GM12878 (cell line): Measurements from ENCODE around the gene BANP. TPM values are rescaled to one million over a fixed set of nuclear protein-coding genes. Genes with fewer than 3 reads are reported as not detected.
"Not testable (repeated sequence)": the region's sequence is repeated elsewhere in the genome, so short reads cannot be mapped to it uniquely, and the experiment has no call there.

Experiments
- ATAC-seq: fragments of 200-7000 bp; cut with Tn5 transposase; 3 replicates; pipeline ENCODE4 v1.9.1; 2020; ENCODE audit warnings: mild to moderate bottlenecking, moderate library complexity
- BruUV-seq: library from RNA; stranded (reverse); fragments of 400-500 nt; replicated peaks from 2 replicates; lab custom pipeline; 2021; lab: Mats Ljungman, UMichigan
- CTCF ChIA-PET: fragments of 300-600 bp; sonication (Branson Sonifier 250); formaldehyde crosslinking; extraction: SDS; loops from one replicate; lab custom pipeline; 2021; ENCODE audit warnings: inconsistent platforms; lab: Yijun Ruan, JAX
- POLR2A ChIA-PET: fragments of 350-600 bp; formaldehyde crosslinking; extraction: SDS; loops from one replicate; lab custom pipeline; 2021; ENCODE audit warnings: inconsistent platforms; lab: Charles Lee
- RAD21 ChIA-PET: fragments of 300-600 bp; sonication (Branson Sonifier 250); formaldehyde crosslinking; loops from one replicate; lab custom pipeline; 2023; ENCODE audit warnings: antibody characterized with exemption; ENCODE audit not compliant: unreplicated experiment; lab: Charles Lee
- SMC1A ChIA-PET: fragments of 300-600 bp; sonication (Branson Sonifier 250); formaldehyde crosslinking; loops from one replicate; lab custom pipeline; 2023; ENCODE audit not compliant: unreplicated experiment, uncharacterized antibody; lab: Charles Lee
- DNase-seq: peaks from one replicate; pipeline ENCODE4 v3.0.0-alpha.2; 2011; ENCODE audit warnings: low read depth, low spot score
- FAIRE-seq: peaks from 3 replicates; lab custom pipeline; 2011; peaks lifted over from hg19 to GRCh38; lab: Jason Lieb, UNC
- H2AFZ ChIP-seq: 2 replicates; pipeline ENCODE4 v1.6.0; 2011; ENCODE audit warnings: low read depth, low read length, control low read depth; ENCODE audit not compliant: control insufficient read depth
- H3K27ac ChIP-seq: 2 replicates; pipeline ENCODE4 v1.5.1; 2011; ENCODE audit warnings: control low read depth; ENCODE audit not compliant: control insufficient read depth, insufficient read depth
- H3K27me3 ChIP-seq, 2 experiments: replicated peaks in 1 of 2; 2 replicates each; pipeline versions ENCODE4 v1.6.0 to v1.6.1; 2011; ENCODE audit warnings: low read length in 1 of 2; ENCODE audit not compliant: control insufficient read depth in 2 of 2, insufficient read depth in 2 of 2
- H3K36me3 ChIP-seq, 2 experiments: 2 replicates each; pipeline ENCODE4 v1.5.1; 2011; ENCODE audit warnings: low read length in 1 of 2; ENCODE audit not compliant: control insufficient read depth in 2 of 2, insufficient read depth in 2 of 2
- H3K4me1 ChIP-seq: 2 replicates; pipeline ENCODE4 v1.6.1; 2011; ENCODE audit warnings: mild to moderate bottlenecking, low read length, moderate library complexity, mixed read lengths; ENCODE audit not compliant: control insufficient read depth, insufficient read depth
- H3K4me2 ChIP-seq: 2 replicates; pipeline ENCODE4 v1.6.0; 2011; ENCODE audit warnings: control low read depth; ENCODE audit not compliant: control insufficient read depth, insufficient read depth
- H3K4me3 ChIP-seq: fragments of 200-600 bp; sonication (generic); 2 replicates; pipeline ENCODE4 v1.5.1; 2016
- H3K79me2 ChIP-seq: 2 replicates; pipeline ENCODE4 v1.6.0; 2011; ENCODE audit warnings: low read length; ENCODE audit not compliant: control insufficient read depth, insufficient read depth
- H3K9ac ChIP-seq: 2 replicates; pipeline ENCODE4 v1.8.0; 2011; ENCODE audit warnings: low read length, control low read depth, mixed read lengths; ENCODE audit not compliant: control insufficient read depth, insufficient read depth
- H3K9me3 ChIP-seq: replicated peaks from 3 replicates; pipeline ENCODE4 v1.5.1; 2011; ENCODE audit warnings: mild to moderate bottlenecking, low read length; ENCODE audit not compliant: control insufficient read depth, insufficient read depth
- H4K20me1 ChIP-seq: 2 replicates; pipeline ENCODE4 v1.6.0; 2011; ENCODE audit not compliant: control insufficient read depth, insufficient read depth
- WGBS: methylation state at CpG from one replicate; pipeline ENCODE4 v1.1.6; 2016; ENCODE audit warnings: low lambda C conversion rate; ENCODE audit not compliant: insufficient replicate concordance, insufficient coverage; ENCODE audit errors: missing lambda C conversion rate; 5-methylcytosine and 5-hydroxymethylcytosine counted together
- in situ Hi-C: fragments of 300-500 bp; cut with MboI; formaldehyde crosslinking; loops from 9 replicates; pipeline ENCODE4 v1.14.3; 2018; ENCODE audit warnings: mixed read lengths
- intact Hi-C: fragments of 100-400 bp; cut with micrococcal nuclease; formaldehyde crosslinking; loops from one replicate; pipeline ENCODE4 v1.14.2; 2022; ENCODE audit not compliant: unreplicated experiment
- polyA plus RNA-seq, 11 experiments: library from polyadenylated mRNA; depleted of rRNA in 4 of 11; unstranded in 6 of 11; stranded (reverse) in 5 of 11; fragments of >200 nt; fragmentation: Nextera tagmentation in 4 of 11; fragmentation: Illumina TruSeq in 1 of 11; extraction: Ambion mirVana in 4 of 11; extraction: Trizol in 1 of 11; gene quantifications; 1 replicate in 1 of 11; 2 replicates in 10 of 11; pipeline versions ENCODE4 v1.2.1 to v1.2.3, GENCODE V29; 2011 to 2016; ENCODE audit warnings: inconsistent platforms in 2 of 11, missing spikeins in 2 of 11, low read depth in 1 of 11
- total RNA-seq, 4 experiments: library from RNA; depleted of rRNA in 3 of 4; stranded (reverse); fragments of >200 nt in 3 of 4; fragmentation: Illumina TruSeq in 1 of 4; extraction: Trizol in 1 of 4; gene quantifications; 2 replicates each; pipeline versions ENCODE4 v1.2.1 to v1.2.3, GENCODE V29; 2013 to 2021

BANP gene
- total and polyA plus RNA-seq, 10 of the 15 experiments (the other 5 are each of a cell fraction or from before 2014, with no cell fraction given): 3.9 to 21.9 (median 12.2) TPM

- SMC1A ChIA-PET, in situ Hi-C loops: not testable (repeated sequence)
These were observed 142.5 kb downstream of the BANP start for GRCh38 chr16:88093556-88094252.

GRCh38 chr16:88094253-88094575 is 143.0 kb downstream of the BANP start:
- in situ Hi-C loops, H3K4me3 ChIP-seq, H3K36me3 ChIP-seq, H4K20me1 ChIP-seq, H2AFZ ChIP-seq, H3K4me1 ChIP-seq, H3K79me2 ChIP-seq, FAIRE-seq, H3K27me3 ChIP-seq, H3K27ac ChIP-seq, CTCF ChIA-PET, BruUV-seq, SMC1A ChIA-PET, intact Hi-C loops, H3K4me2 ChIP-seq, H3K9me3 ChIP-seq, H3K9ac ChIP-seq, RAD21 ChIA-PET, ATAC-seq, POLR2A ChIA-PET, DNase-seq: not testable (repeated sequence)
- 87% methylated on average over 13 of the region's 17 CpGs for WGBS

More at GRCh38 chr16:88093556-88094252, 142.5 kb downstream of the BANP start:
- H3K4me3 ChIP-seq, H3K36me3 ChIP-seq, ATAC-seq, H2AFZ ChIP-seq, H3K4me1 ChIP-seq, H3K79me2 ChIP-seq, H3K9ac ChIP-seq, RAD21 ChIA-PET, H3K27me3 ChIP-seq, FAIRE-seq, H3K4me2 ChIP-seq, intact Hi-C loops, DNase-seq, H4K20me1 ChIP-seq, CTCF ChIA-PET, H3K9me3 ChIP-seq, BruUV-seq, H3K27ac ChIP-seq, POLR2A ChIA-PET: not testable (repeated sequence)
- WGBS: 79% methylated on average over 21 of the region's 25 CpGs

GRCh38 chr16:88094900-88095299 is 143.7 kb downstream of the BANP start:
- H3K79me2 ChIP-seq, BruUV-seq, H2AFZ ChIP-seq, ATAC-seq, H3K9me3 ChIP-seq, H3K9ac ChIP-seq, H4K20me1 ChIP-seq, in situ Hi-C loops, intact Hi-C loops, H3K27ac ChIP-seq, SMC1A ChIA-PET, POLR2A ChIA-PET, H3K4me2 ChIP-seq, H3K4me3 ChIP-seq, CTCF ChIA-PET, H3K27me3 ChIP-seq, H3K4me1 ChIP-seq, RAD21 ChIA-PET, FAIRE-seq, DNase-seq, H3K36me3 ChIP-seq: not testable (repeated sequence)
- WGBS: 37% methylated on average over 2 of the region's 3 CpGs

GRCh38 chr16:88096659-88097058 is 145.4 kb downstream of the BANP start:
- H3K4me2 ChIP-seq, H3K27me3 ChIP-seq, FAIRE-seq, RAD21 ChIA-PET, H4K20me1 ChIP-seq, H2AFZ ChIP-seq, H3K36me3 ChIP-seq, H3K27ac ChIP-seq, H3K9ac ChIP-seq, H3K9me3 ChIP-seq, BruUV-seq, in situ Hi-C loops, H3K79me2 ChIP-seq, DNase-seq, H3K4me3 ChIP-seq, intact Hi-C loops, CTCF ChIA-PET, ATAC-seq, SMC1A ChIA-PET, H3K4me1 ChIP-seq, POLR2A ChIA-PET: not testable (repeated sequence)
- WGBS: 21% methylated on average over 2 of the region's 2 CpGs
